ENCODE measurements around the gene CDYL.

The CDYL gene

DNA sequence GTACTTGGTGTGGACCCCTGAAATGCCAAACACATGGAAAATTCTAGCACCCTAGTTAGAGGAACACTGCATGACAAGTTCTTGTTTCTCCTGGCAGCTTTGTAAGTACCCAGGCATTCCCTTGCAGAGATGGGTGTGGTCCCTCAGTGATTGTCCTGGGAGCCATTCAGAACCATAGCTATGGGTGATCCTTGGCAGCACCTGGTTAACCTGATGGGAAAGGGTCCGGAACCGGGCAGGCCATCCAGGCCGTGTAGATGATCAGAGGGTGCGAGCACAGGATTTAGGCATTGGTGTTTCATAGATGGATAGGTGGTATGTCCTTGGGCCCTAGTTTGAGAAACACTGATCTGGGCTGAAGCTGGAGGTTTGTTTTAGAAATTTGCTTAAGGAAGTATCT is 131.9 kb downstream of the CDYL start:
- no peak for DNase-seq (ENCODE audit: low read depth)

DNA sequence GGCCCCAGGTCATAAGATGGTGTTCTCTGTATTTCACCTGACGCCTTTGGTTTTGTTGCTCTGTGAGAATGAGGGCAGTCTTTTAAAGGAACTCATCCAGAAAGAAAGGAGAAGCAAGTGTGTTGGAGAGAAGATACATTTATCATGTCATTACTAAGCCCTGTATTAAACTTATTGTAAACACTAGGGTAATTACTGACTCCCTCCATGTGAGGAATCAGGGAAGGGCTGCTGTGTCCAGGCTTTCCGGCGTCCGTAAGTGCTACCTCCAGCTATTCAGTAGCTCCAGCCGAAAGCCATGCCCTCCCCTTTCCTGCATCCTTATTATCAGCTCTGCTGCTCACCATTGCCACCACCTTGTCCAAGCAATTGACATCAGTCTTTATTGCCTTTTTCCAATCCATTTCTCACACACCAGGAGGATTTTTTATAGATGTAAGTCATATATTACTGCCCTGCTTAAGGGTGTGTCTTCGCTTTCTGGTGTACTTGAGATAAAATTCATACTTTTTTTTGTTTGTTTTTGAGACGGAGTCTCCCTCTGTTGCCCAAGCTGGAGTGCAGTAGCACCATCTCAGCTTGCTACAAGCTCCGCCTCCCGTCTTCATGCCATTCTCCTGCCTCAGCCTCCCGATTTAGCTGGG is 133.0 kb downstream of the CDYL start:
- DNase-seq (ENCODE audit: low read depth) = no peak

DNA sequence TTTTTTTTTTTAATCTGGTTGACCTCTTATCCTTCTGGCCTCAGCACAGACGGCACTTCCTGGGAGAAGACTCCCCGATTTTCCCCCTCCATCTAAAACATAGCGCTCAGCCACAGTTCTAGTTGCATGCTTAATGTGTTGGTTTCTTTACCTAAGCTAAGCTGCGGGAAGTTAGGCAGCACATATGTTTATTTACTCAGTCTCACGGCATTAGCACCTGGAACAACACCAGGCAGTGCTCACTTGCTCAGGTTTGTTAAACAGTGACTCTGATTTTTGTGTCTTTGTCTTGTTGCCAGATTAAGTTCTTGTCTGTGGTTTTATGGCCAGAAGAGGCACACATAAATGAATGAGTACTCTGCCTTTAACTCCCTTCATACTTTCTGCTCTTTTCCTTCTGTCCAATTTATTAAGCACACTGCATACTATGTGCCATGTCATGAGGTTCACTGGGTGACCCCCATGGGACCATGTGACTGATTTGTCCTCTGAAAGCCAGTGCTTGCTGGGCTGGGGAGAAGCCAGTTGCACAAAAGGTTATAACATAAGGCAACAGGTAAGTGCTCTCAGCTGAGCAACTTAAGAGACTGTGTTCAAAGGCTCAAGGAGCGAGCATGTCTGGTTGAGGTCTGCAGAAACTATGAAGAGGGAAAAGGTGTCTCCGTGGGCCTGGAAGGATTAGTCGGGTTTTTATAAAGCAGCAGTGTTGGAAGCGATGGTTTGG is 134.0 kb downstream of the CDYL start:
- no peak for DNase-seq (ENCODE audit: low read depth)

DNA sequence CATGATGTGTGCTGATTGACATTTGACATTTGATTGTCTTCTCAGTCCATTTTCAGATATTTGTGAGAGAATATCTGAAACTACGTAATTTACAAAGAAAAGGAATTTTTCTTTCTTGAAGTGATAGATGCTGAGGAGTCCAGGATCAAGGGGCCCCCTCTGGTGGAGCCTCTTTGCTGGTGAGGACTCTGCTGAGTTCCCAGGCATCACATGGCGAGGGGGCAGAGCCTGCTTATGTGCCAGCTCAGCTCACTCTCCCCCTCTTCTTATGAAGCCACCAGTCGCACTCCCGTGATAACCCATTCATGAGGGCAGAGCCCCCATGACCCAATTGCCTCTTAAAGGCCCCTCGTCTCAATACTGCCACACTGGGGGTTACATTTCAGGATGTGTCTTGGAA is 136.4 kb downstream of the CDYL start:
- DNase-seq (ENCODE audit: low read depth) = no peak

DNA sequence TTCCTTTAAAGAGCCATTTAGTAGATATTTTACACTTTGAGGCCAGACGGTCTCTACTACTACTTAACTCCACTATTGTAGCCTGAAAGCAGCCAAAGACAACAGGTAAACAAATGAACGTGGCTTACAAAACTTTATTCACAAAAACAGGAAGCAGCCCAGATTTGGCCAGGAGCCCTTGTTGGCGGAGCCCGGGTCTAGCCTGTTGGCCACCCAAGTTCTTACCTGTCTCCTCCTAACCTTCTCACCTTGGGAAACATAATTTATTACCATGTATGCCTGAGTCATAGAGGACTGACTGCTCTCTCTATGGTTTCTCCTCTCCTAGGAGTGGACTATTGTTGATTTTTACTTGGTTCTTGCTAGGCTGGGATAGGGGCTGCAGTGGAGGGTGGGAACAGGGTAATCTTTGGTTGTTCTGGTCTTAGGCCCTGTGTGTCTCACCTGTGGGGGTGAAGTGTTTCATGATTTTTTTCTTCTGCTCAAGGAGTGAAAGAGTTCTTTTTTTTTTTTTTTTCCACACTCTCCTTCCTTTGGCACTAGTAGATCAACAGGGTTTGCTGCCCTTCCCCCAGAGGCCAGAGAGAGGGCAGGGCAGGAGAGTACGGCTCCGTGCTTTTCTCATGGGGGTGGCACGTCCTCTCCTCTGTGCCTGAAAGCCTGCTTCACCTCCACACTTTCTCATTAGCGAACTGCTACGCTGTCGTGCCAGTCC is 137.7 kb downstream of the CDYL start:
- DNase-seq (ENCODE audit: low read depth) = no peak

DNA sequence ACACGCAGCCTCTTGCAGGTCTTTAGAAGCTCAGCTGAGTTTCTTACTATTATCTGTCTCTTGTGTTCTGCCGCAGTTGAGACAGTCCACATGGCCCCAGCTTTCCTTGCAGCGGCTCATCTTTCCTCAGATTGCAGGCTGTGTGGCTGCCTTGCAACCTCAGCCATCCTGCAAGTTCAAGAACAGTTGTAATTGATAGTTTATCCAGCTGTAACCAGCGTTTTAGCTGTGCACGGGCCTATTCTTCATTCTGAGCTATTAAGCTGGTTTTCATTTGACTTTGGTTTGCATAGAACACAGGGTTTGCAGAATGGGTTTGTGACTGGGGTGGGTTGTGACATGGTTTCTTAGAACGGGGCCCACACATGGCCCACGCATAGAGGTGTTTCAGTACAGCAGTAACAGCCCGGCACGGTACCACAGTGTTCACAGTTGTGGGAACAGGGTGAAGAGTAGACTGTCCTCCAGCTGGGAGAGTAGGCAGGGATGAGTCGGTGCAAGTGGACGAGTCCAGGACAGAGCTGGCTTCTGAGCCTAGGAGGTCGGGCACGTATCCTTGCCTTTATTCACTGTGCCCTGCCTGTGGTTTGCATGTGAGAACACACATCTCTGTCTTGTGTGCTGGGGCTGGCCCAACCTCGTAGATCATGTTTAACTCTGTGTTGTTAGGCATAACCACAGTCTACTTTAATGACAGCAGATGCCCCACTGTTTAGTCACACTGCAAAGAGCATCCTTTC is 138.4 kb downstream of the CDYL start:
- no peak for DNase-seq (ENCODE audit: low read depth)

DNA sequence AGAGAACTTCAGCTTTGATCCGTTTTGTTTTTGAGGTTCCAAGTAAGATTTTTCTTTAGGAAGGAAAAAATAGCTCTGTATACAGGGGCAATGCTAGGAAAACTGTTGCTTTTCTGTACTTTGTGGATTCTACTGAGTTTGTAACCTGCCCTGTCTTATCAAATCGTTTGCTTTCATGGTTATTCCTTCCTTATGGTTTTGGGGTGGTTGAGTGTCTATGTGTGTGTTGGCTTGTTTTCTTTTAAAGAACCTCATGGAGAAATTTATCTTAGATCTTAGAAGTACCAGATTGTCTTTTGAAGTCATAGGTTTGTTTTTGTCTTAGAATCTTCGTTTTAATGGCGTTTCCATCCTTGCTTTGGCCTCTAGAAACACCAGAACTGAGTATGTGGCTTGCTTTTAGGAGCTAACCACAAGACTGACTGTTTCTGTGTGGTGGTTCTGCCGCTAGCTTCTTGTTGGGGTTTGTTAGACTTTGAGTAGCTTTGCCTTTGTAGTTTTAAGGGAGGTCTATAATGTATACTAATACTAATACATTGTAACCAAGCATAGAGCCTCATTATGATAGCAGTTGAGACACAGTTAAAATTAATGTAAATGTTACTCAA is 140.9 kb downstream of the CDYL start:
- no peak for DNase-seq (ENCODE audit: low read depth)

DNA sequence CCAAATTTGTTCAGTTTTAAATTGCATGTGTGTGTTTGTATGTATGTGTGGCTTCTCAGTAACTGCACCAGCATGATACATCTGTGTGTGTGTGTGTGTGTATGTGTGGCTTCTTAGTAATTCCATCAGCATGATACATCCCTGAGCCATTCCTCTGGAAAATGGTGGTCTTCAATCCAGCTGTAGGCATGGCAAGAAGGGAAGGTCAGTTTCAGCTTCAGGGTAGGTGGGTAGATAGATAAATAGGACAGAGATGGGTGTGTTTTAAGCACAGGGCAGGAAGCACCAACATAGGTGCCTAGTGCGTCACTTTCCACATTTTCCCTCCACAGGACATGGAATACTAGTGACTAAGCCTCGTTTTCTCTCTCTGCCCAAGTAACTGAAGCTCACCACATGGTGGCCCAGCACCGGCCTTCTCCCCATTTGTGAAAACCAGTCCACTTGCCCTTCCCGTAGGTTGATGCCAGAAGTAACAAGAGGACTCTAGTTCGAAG is 144.8 kb downstream of the CDYL start:
- no peak for DNase-seq (ENCODE audit: low read depth)

DNA sequence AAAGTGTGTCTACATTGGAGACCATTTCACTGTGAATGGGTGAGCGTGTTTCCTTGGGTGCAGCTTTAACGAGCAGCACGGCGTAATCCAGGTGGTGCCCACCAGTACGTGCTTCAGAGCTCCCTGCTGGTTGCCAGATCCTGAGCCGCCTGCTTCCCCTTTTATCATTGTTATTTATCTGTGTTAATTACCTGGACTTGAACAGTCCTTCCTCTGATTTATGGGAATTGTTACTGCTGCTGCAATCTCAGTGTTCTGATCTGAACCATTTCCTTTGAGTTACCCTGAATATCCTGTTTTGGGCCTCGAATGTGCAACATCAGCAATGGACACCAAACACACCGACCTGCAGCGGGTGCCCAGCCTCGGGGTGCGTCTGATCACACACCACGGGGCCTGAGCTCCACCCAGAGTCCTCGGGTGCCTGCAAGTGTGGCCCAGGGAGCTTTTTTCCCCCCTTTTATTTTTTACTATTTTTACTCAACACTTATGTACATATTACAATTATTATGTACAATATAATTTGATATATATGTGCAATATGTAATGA is 146.4 kb downstream of the CDYL start:
- DNase-seq (ENCODE audit: low read depth) = no peak

DNA sequence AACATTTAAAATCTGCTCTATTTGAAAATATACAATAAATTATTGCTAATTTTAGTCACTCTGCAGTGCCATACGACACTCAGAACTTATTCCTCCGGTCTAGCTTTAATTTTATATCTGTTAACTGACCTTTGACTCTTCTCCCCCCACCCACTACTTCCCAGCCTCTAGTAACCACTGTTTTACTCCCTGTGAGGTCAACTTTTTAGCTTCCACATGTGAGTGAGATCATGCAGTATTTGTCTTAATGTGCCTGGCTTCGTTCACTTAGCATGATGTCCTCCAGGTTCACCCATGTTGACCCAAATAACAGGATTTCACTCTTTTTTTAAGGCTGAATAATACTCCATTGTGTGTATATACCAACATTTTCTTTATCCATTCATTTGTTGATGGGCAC is 146.9 kb downstream of the CDYL start:
- DNase-seq (ENCODE audit: low read depth) = no peak

DNA sequence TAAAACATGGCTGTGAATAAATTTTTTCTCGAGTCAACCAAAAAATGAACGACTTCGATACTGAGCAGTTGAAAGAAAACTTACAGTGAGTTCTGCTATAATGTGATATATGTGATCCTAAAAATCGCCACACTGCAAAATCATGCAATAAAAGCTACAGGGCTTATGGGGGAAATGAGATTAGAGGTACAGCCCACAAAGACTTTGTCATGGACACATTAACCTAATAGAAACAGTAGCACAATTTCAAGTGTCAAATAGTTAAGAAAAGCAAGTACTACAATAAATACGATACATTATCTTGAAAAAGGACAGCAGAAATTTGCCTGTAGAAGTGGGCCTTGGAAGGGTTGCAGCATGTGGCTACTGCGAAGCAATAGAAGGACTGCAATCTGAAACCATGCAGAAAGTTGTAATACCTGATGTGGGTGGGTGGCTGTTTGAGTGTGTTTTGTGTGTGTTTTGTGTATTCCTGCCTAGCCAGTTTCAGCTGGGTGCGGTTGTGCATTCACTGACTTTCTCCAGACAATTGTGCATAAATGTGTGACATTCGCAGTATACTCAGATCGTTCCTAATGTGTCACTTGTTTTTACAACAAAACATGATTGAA is 148.6 kb downstream of the CDYL start:
- DNase-seq (ENCODE audit: low read depth) = no peak

DNA sequence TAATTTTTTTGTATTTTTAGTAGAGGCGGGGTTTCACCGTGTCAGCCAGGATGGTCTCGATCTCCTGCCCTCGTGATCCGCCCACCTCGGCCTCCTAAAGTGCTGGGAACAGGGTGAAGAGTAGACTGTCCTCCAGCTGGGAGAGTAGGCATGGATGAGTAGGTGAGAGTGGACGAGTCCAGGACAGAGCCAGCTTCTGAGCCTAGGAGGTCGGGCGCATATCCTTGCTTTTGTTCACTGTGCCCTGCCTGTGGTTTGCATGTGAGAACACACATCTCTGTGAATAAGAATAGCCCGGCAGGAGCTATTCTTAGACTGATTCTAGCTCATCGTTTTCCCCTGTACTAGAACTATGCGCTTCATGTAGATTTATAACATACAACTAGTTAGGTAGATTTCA is 149.4 kb downstream of the CDYL start:
- DNase-seq (ENCODE audit: low read depth) = no peak

DNA sequence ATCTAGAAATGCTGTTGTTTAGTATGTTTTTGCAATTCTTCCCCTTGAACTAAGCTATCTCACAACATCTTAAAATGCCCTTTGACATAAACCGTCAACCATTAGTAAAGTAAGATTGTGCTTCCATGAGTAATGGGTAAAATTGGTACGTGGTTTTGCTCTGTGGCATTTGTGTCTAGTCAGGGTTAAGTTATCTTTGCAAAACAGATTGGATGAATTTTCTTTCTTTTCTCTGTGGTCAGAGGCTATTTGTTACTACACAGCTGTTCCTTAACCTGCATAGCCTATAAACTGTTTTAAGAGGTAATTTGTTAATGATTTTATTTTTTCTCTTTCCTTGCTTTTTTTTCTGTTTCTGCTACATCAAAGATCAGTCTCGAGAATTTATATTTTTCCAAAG is 152.2 kb downstream of the CDYL start:
- peak; percentile 72 for DNase-seq (ENCODE audit: low read depth)

DNA sequence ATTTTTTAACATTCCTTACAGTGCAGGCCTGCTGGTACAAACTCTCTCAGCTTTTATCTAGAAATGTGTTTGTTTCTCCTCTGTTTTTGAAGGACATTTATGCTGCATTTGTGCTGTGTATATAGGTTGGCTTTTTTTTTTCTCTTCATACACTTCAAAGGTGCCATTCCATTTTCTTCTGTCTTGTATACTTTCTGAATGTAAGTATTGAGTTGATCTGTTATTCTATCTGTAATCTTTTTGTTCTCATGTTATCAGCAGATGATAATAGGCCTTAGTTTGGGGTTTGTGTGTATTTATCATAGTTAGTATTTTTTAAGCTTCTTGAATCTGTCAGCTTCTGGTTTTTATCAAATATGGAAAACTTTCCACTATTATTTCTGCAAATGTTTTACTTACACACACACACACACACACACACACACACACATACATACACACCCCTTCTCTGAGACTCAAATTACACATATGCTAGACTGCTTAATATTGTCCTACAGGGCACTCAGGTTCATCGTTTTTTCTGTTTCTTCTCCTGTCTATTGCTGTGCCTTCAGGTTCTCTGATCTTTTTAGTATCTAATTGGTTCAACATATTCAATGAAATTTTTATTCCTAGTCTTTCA is 153.0 kb downstream of the CDYL start:
- no peak for DNase-seq (ENCODE audit: low read depth)

DNA sequence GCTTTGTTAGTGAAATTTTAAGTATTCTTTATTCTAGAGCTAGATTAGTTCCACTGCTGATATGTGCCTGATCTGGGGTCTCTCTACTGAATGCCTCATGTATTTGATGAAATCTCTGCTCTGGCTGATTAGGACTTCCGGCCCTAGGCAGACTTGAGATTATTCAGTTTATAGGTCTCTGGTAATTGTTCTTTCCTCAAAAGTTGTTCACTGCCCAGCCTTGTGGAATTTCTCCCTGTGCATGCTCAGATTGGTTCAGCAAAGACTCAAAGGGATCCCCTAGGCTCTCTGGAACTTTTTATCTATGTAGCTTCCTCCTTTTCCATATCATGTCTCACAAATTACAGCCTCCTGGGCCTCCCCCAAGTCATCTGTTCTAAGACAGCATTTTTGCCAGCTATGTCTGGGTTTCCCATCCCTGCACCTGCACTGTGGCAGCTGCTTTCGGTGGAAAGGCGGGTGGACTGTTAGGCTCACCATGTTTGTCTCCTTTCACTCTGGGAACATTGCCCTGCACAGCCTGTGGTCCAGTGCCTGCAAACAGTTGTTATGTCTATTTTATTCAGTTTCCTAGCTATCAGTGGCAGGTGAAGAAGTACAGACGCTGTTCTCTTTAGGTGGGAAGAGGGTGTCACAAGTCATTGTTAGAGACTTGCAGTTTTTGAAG is 154.0 kb downstream of the CDYL start:
- no peak for DNase-seq (ENCODE audit: low read depth)

DNA sequence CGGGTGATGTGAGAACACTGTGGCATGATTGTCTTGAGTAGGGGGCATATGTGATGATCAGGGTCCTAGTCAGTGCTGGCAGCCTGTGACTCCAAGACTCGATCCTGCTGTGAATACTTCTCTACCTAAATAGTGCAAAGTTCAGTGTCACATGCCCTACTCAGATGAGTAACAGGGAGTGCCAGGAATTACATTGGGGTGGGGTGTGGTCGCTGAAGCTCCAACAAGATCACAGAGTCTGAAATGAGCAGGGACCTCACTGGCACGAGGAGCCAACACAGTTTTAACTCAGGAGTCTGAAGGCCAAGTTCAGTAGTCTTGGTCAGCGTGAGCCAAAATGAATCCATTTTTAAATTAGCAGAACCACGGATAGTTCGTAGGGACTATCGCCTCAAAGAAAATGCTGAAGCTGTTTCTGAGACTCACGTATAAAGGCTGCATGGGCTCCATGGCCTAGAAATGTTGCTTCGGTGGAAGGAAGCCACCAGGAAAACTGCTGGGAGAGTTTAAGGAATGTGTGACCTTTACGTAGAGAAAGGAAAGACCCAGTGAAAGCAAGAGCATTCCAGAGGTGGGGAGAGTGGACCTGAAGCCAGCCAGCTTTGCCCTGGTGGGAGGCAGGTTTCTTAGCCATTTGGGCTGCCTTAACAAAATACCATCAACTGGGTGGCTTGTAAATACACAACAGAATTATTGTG is 155.5 kb downstream of the CDYL start:
- no peak for DNase-seq (ENCODE audit: low read depth)

DNA sequence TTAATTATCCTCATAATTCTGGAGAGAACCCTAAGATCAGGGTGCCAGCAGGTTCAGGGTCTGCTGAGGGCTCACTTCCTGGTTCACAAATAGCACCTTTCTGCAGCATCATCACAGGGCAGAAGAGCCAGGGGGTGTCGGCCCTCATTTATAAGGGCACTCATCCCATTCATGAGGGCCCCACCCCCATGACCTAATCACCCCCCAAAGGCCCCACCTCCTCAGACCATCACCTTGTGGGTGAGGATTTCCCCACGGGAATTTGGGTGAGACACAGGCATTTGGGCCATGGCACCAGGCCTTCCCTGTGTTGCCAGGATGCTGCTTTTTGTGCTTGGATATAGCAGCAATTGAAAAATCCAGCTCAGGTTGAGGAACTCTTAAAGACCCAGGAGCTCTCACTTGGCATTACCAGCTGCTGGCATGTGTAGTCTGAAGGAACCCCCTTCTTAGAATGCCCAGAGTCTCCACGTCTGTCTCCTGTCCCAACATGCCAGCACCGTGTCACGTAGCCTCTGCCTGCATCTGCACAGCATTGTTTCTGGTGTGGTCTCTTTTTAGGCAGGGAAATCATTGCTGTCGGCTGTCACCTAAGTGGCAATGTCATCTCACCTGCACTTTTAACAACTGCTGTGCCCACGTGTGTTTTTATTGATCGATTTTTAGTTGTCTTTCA is 156.2 kb downstream of the CDYL start:
- no peak for DNase-seq (ENCODE audit: low read depth)

DNA sequence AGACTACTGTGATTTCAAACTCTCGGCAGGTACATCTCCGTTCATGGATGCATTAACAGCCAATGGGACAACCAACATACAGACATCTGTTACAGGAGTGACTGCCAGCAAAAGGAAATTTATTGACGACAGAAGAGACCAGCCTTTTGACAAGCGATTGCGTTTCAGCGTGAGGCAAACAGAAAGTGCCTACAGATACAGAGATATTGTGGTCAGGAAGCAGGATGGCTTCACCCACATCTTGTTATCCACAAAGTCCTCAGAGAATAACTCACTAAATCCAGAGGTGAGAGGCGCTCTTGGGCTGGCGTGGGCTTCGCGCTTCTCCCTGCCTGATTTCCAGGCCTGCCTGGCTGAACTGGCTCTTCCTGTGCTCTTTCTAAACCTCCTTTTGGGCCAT is 159.3 kb downstream of the CDYL start:
- DNase-seq (ENCODE audit: low read depth) = peak; percentile 56
